Stimulated activated CD4-positive, alpha-beta T cell treated with anti-CD3 and anti-CD28 coated beads, Interleukin-1b, Interleukin-23, amount 100 ng/mL, for 24 hours (primary cell): Measurements from ENCODE around the gene KRTCAP2.
"Not testable (repeated sequence)": the region's sequence is repeated elsewhere in the genome, so short reads cannot be mapped to it uniquely, and the experiment has no call there.

Experiments used
- DNase-seq, 4 experiments: peaks; one replicate each; pipeline ENCODE4 v3.0.0-alpha.2; 2020; ENCODE audit warnings: low read depth in 4 of 4, low spot score in 1 of 4

KRTCAP2 gene

GRCh38 chr1:155172732-155173477 lies at the start of gene KRTCAP2:
Gene KRTCAP2, minus strand, starts transcription at chr1:155173304. Its CDS starts 80 bp downstream, at chr1:155173224.
- peak; percentile 84 to 93 (median 88) for DNase-seq

- DNase-seq: not testable (repeated sequence)
Observed at GRCh38 chr1:155220211-155220965, 47.3 kb upstream of the KRTCAP2 start.

GRCh38 chr1:155219592-155220031 lies 46.5 kb upstream of the KRTCAP2 start:
- no peak for DNase-seq

- DNase-seq: no peak
Observed at GRCh38 chr1:155218854-155219591, 45.9 kb upstream of the KRTCAP2 start.

- DNase-seq: not testable (repeated sequence)
Observed at GRCh38 chr1:155214702-155215101, 41.6 kb upstream of the KRTCAP2 start.

- not testable (repeated sequence) for DNase-seq
Observed at GRCh38 chr1:155212051-155212440, 38.9 kb upstream of the KRTCAP2 start.

- DNase-seq: not testable (repeated sequence)
Observed at GRCh38 chr1:155211381-155212050, 38.4 kb upstream of the KRTCAP2 start.

GRCh38 chr1:155210314-155211104 lies 37.4 kb upstream of the KRTCAP2 start:
- no peak for DNase-seq

GRCh38 chr1:155209312-155209721 lies 36.2 kb upstream of the KRTCAP2 start:
- no peak for DNase-seq

GRCh38 chr1:155208541-155209311 lies 35.6 kb upstream of the KRTCAP2 start, which contains the start of gene MTX1:
Gene MTX1, plus strand, starts transcription at chr1:155208695. Its CDS starts 110 bp downstream, at chr1:155208805.
- DNase-seq: peak; percentile 67 to 85 (median 72)

GRCh38 chr1:155207806-155208540 lies 34.9 kb upstream of the KRTCAP2 start, which contains the start of gene THBS3:
Gene THBS3, minus strand, starts transcription at chr1:155207897. Its CDS starts 21 bp downstream, at chr1:155207876.
- no peak for DNase-seq

GRCh38 chr1:155206891-155207805 lies 34.0 kb upstream of the KRTCAP2 start:
- peak; percentile 81 to 88 (median 85) for DNase-seq

- DNase-seq: no peak
Observed at GRCh38 chr1:155205969-155206593, 33.0 kb upstream of the KRTCAP2 start.

GRCh38 chr1:155205035-155205434 lies 31.9 kb upstream of the KRTCAP2 start:
- DNase-seq: no peak

GRCh38 chr1:155202731-155203515 lies 29.8 kb upstream of the KRTCAP2 start:
- no peak for DNase-seq

- DNase-seq: no peak
Observed at GRCh38 chr1:155202198-155202597, 29.1 kb upstream of the KRTCAP2 start.
